GM12891 (cell line): ENCODE measurements around the gene COL6A6.

Experiments used
- DNase-seq: peaks from one replicate; pipeline ENCODE4 v3.0.0; 2011; ENCODE audit warnings: low spot score; ENCODE audit not compliant: insufficient read length
- FAIRE-seq: peaks from 2 replicates; lab custom pipeline; 2011; peaks lifted over from hg19 to GRCh38; lab: Jason Lieb, UNC
- PAX5 ChIP-seq: IDR thresholded peaks from 2 replicates; pipeline ENCODE4 v1.6.1; 2011; ENCODE audit warnings: low read length, moderate library complexity, mild to moderate bottlenecking; ENCODE audit not compliant: insufficient read depth, severe bottlenecking
- POLR2A ChIP-seq: IDR thresholded peaks from 2 replicates; pipeline ENCODE4 v1.6.1; 2011; ENCODE audit warnings: low read depth, low read length, control low read depth
- POLR2AphosphoS5 ChIP-seq: IDR thresholded peaks from 2 replicates; pipeline ENCODE4 v1.6.1; 2011; ENCODE audit warnings: low read depth, low read length, control low read depth
- POU2F2 ChIP-seq: IDR thresholded peaks from 2 replicates; pipeline ENCODE4 v1.6.1; 2011; ENCODE audit warnings: low read depth, mild to moderate bottlenecking, control low read depth, low read length, moderate library complexity
- SPI1 ChIP-seq: IDR thresholded peaks from 2 replicates; pipeline ENCODE4 v1.6.1; 2011; ENCODE audit warnings: low read depth, low read length, control low read depth
- TAF1 ChIP-seq: IDR thresholded peaks from 2 replicates; pipeline ENCODE4 v1.6.1; 2011; ENCODE audit warnings: low read depth, low read length, control low read depth

Gene COL6A6

GRCh38 chr3:130558366-130558765 is 41.4 kb downstream of the COL6A6 start:
- FAIRE-seq = no peak
- TF ChIP-seq POLR2A (no peak), PAX5 (no peak), SPI1 (no peak), TAF1 (no peak), POU2F2 (no peak), POLR2AphosphoS5 (no peak)

GRCh38 chr3:130565224-130565623 is 48.2 kb downstream of the COL6A6 start:
- no peak for TF ChIP-seq SPI1
- TF ChIP-seq TAF1 = no peak
- no peak for TF ChIP-seq POLR2AphosphoS5
- TF ChIP-seq POLR2A = no peak
- no peak for TF ChIP-seq PAX5
- no peak for TF ChIP-seq POU2F2
- DNase-seq (no peak), FAIRE-seq (no peak)

More at GRCh38 chr3:130558366-130558765, 41.4 kb downstream of the COL6A6 start:
- DNase-seq = no peak
